GM06990 (cell line): ENCODE data around the gene RBM10.
"Not testable (repeated sequence)": the region's sequence is repeated elsewhere in the genome, so short reads cannot be mapped to it uniquely, and the experiment has no call there.

Experiments used
- DNase-seq: peaks from one replicate; pipeline ENCODE4 v3.0.0-alpha.2; 2011; ENCODE audit not compliant: insufficient read length; ENCODE audit errors: extremely low read depth
- H3K27me3 ChIP-seq: replicated peaks from 2 replicates; pipeline ENCODE4 v1.6.0; 2011; ENCODE audit warnings: low read length; ENCODE audit not compliant: control insufficient read depth, insufficient read depth
- H3K36me3 ChIP-seq: 2 replicates; pipeline ENCODE4 v1.5.1; 2011; ENCODE audit warnings: low read length; ENCODE audit not compliant: control insufficient read depth, insufficient read depth
- H3K4me3 ChIP-seq: replicated peaks from 2 replicates; pipeline ENCODE4 v1.5.1; 2011; ENCODE audit warnings: low read depth, mild to moderate bottlenecking, control low read depth, low read length
- TF ChIP-seq, protein P1 (sequence below): IDR thresholded peaks from 2 replicates; pipeline ENCODE4 v1.5.1; 2011; ENCODE audit warnings: low read length, control low read depth, mild to moderate bottlenecking, inconsistent platforms; ENCODE audit not compliant: insufficient read depth, poor library complexity, severe bottlenecking

RBM10 gene, protein sequence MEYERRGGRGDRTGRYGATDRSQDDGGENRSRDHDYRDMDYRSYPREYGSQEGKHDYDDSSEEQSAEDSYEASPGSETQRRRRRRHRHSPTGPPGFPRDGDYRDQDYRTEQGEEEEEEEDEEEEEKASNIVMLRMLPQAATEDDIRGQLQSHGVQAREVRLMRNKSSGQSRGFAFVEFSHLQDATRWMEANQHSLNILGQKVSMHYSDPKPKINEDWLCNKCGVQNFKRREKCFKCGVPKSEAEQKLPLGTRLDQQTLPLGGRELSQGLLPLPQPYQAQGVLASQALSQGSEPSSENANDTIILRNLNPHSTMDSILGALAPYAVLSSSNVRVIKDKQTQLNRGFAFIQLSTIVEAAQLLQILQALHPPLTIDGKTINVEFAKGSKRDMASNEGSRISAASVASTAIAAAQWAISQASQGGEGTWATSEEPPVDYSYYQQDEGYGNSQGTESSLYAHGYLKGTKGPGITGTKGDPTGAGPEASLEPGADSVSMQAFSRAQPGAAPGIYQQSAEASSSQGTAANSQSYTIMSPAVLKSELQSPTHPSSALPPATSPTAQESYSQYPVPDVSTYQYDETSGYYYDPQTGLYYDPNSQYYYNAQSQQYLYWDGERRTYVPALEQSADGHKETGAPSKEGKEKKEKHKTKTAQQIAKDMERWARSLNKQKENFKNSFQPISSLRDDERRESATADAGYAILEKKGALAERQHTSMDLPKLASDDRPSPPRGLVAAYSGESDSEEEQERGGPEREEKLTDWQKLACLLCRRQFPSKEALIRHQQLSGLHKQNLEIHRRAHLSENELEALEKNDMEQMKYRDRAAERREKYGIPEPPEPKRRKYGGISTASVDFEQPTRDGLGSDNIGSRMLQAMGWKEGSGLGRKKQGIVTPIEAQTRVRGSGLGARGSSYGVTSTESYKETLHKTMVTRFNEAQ

DNA sequence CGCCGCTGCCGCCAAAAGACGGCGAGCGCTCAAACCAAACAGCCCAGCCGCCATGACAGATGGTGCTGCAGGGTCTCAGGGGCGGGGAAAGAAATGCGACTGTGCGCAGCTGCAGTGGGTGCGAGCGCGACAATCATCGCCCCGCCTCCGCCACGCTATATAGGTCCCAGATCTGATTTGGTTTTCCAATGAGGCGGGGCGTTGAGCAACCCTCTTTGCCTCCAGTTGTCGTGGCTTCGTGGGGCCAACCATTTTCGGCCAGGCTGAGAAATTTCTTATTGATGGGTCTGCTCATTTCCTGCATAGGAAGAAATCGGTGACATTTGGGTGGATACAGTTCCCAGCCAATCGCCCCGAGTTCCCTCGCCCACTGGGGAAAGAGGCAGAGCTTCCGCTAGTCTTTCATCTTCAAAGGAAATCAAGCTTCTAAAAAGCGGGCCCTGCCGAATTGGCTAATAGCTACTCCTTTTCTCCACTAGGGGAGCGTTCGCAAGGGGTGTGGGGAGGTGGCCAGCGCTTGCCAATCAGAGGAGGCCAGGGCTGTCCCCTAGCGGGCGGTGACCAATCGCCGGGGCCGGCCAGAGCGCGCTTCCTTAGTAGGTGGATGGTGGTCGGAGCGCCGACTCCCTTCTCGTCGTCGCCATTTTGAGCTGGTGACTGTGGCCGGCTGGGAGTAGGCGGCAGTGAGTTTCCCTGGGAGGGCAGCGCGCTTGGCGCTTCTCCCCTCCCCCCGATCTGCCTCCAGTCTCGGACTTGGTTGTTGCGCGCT, at the start of gene RBM10, which contains the start of gene NDUFB11:
Gene RBM10, plus strand, starts transcription at position 596 of the 769 bp plus-strand sequence. CDS start 2,261 bp downstream, outside the sequence.
Gene NDUFB11, minus strand, starts transcription at position 77 of the 769 bp plus-strand sequence. Its CDS starts 23 bp downstream, at position 54.
- Histone ChIP-seq H3K27me3 (no peaks in the 10 kb centered on the region), H3K4me3 (peak within 1 kb of the TSS; percentile 75), H3K36me3 (no peaks in the 10 kb centered on the region)
- TF ChIP-seq, protein P1, sequence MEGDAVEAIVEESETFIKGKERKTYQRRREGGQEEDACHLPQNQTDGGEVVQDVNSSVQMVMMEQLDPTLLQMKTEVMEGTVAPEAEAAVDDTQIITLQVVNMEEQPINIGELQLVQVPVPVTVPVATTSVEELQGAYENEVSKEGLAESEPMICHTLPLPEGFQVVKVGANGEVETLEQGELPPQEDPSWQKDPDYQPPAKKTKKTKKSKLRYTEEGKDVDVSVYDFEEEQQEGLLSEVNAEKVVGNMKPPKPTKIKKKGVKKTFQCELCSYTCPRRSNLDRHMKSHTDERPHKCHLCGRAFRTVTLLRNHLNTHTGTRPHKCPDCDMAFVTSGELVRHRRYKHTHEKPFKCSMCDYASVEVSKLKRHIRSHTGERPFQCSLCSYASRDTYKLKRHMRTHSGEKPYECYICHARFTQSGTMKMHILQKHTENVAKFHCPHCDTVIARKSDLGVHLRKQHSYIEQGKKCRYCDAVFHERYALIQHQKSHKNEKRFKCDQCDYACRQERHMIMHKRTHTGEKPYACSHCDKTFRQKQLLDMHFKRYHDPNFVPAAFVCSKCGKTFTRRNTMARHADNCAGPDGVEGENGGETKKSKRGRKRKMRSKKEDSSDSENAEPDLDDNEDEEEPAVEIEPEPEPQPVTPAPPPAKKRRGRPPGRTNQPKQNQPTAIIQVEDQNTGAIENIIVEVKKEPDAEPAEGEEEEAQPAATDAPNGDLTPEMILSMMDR = peak; percentile 58
- DNase-seq = peak; percentile 94

DNA sequence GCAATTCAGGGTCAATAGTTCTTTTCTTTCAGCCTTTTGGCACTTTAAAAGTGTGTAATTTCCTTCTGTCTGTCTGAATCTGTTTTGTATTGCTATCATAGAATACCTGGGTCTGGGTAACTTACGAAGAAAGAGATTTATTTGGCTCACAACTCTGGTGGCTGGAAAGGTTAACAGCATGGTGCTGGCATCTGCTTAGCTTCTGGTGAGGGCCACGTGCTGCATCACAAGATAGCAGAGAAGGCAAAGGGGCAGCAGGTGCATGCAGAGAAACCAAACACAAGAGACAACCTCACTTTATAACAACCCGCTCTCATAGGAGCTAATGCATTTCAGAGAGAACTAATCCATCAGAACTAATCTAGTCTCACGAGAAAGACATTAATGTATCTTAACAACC, 48.0 kb upstream of the RBM10 start:
- DNase-seq = no peak
- no peaks in the 10 kb centered on the region for H3K27me3 ChIP-seq
- TF ChIP-seq, protein P1 = no peak
- no peak overlapping the region for H3K4me3 ChIP-seq
- no peaks in the 10 kb centered on the region for H3K36me3 ChIP-seq

DNA sequence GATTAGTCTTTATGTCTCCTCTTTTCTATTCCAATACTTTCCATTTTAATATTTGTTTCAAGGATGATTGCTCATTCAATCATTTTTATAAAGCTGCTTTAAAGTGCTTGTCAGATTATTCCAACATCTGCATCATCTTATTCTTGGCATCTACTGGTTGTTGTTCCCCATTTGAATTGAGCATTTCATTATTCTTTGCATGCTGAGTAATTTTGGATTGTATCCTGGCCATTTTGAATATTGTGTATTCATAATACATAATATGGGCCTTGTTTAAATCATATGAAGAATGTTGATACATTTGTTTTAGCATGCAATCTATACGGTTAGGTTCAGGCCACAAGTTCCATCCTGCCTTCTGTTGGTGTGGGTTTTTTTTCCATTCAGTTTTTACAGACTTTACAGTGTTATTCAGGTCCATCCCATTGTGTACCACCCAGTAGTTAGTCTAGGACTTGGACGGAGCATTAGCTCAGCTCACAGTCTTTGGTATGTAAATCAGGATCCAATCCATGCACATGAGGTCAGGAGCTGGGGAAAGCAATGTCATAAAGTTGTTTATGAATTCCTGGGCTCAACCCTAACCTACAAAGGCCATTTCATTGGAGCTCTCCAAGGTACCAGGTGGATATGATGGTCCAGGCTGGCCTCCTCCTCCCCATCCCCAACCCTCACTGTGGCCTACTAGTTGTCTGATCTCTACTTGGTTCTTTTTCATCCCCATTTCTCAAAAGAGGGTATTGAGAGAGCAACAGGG, 46.5 kb upstream of the RBM10 start:
- no peak for DNase-seq
- Histone ChIP-seq H3K36me3 (no peaks in the 10 kb centered on the region), H3K4me3 (no peak overlapping the region), H3K27me3 (no peaks in the 10 kb centered on the region)
- TF ChIP-seq, protein P1 = no peak

DNA sequence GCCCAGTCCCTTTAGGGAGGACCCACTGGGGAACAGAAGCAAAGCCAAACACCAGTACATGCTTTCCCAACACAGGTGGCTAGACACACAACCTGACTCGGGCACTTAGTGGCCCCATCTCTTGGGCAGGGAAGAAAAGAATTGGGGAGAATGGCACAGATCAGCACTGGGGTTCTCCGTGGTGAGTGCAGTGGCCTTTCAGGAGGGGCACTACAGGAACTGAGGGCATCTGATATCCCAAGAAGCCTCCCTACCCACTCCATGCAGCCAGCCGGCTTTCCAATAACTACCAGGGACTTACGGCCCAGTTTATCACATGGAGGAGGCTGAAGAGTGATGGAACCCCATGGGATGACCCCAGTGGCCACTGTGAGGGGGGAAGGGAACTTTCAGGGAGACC, 43.8 kb upstream of the RBM10 start:
- TF ChIP-seq, protein P1 = no peak
- H3K4me3 ChIP-seq = no peak overlapping the region
- no peak for DNase-seq
- H3K36me3 ChIP-seq = no peaks in the 10 kb centered on the region
- H3K27me3 ChIP-seq = no peaks in the 10 kb centered on the region

DNA sequence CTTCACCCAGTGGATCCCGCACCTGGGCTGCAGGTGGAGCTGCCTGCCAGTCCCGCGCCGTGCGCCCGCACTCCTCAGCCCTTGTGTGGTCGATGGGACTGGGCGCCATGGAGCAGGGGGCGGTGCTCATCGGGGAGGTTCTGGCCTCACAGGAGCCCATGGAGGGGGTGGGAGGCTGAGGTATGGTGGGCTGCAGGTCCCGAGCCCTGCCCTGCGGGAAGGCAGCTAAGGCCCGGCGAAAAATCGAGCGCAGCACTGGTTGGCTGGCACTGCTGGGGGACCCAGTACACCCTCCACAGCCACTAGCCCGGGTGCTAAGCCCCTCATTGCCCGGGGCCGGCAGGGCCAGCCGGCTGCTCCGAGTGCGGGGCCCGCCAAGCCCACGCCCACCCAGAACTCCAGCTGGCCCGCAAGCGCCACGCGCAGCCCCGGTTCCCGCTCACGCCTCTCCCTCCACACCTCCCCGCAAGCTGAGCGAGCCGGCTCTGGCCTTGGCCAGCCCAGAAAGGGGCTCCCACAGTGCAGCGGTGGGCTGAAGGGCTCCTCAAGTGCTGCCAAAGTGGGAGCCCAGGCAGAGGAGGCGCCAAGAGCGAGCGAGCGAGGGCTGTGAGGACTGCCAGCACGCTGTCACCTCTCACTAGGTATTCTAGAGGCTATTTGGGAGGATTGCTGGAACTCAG, 33.9 kb upstream of the RBM10 start:
- not testable (repeated sequence) for H3K4me3 ChIP-seq, H3K27me3 ChIP-seq, H3K36me3 ChIP-seq, DNase-seq
